Measurements from ENCODE around the gene DAPP1.

GRCh38 chr4:99853999-99854398 is 37.4 kb downstream of the DAPP1 start:
- no peak for TF ChIP-seq EP300 (IDR thresholded peaks at IDR 0.05)
- no peak for TF ChIP-seq CTCF (IDR thresholded peaks at IDR 0.05)
- no peak for TF ChIP-seq POLR2A (IDR thresholded peaks at IDR 0.05)
